ENCODE measurements around the gene UBE2F. TPM values are rescaled to one million over a fixed set of nuclear protein-coding genes. Genes with fewer than 3 reads are reported as not detected.
A peak's percentile ranks its signal among the peaks of the same experiment; 100 is the strongest.

The UBE2F gene
- total RNA-seq, 1 experiment from 2014 or later = 62.1 TPM

GRCh38 chr2:237944302-237944701 lies 22.5 kb upstream of the UBE2F start:
- H3K9me3 Mint-ChIP-seq = peaks cover 25 to 35% of the 10 kb centered on the region in 2 experiments
- Histone ChIP-seq H4K5ac (ENCODE audit: insufficient read length, low read depth, low read length) (no peak overlapping the region), H3K18ac (ENCODE audit: insufficient read length, low read depth, low read length) (no peak overlapping the region), H4K8ac (replicated peaks; ENCODE audit: insufficient read length, low read depth, low read length) (no peak overlapping the region), H2BK20ac (ENCODE audit: low read depth, low read length, poor library complexity, severe bottlenecking) (no peak overlapping the region), H2BK5ac (ENCODE audit: insufficient read length, low read length) (no peak overlapping the region), H2BK12ac (ENCODE audit: insufficient read length, low read depth, low read length) (no peak overlapping the region), H2BK120ac (ENCODE audit: low read depth, low read length, poor library complexity, severe bottlenecking) (no peak overlapping the region), H3K14ac (ENCODE audit: insufficient read depth, low read length) (no peak overlapping the region), H3K9me3 (ENCODE audit: control insufficient read depth, low read depth, low read length) (peaks cover 14% of the 10 kb centered on the region), H4K91ac (ENCODE audit: insufficient read length, low read depth, low read length) (no peak overlapping the region), H4K20me1 (ENCODE audit: control insufficient read depth, insufficient read depth, insufficient read length) (no peaks in the 10 kb centered on the region), H3K4me2 (ENCODE audit: insufficient read depth, insufficient read length, low read length) (no peak overlapping the region), H3K79me2 (ENCODE audit: insufficient read depth, low read length) (no peaks in the 10 kb centered on the region), H2AK5ac (ENCODE audit: insufficient read length, low read length) (no peak overlapping the region), H3T11ph (ENCODE audit: low read length) (no peak overlapping the region), H2BK15ac (ENCODE audit: low read depth, low read length) (no peak overlapping the region), H2AFZ (ENCODE audit: low read length) (no peak overlapping the region), H3K9ac (ENCODE audit: extremely low read depth, insufficient read length, low read length) (no peak overlapping the region), H3K56ac (ENCODE audit: insufficient read length, low read depth, low read length) (no peak overlapping the region), H3K27ac (ENCODE audit: insufficient read length, low read depth, low read length) (no peak overlapping the region), H3K79me1 (ENCODE audit: insufficient read depth, low read depth, low read length, poor library complexity, severe bottlenecking) (no peaks in the 10 kb centered on the region), H3K4me1 (ENCODE audit: insufficient read depth, low read length) (no peaks in the 10 kb centered on the region; the same call in 1 of the 2 replicates), H3K27me3 (ENCODE audit: insufficient read depth, low read length) (no peaks in the 10 kb centered on the region), H3K4ac (ENCODE audit: low read depth, low read length) (no peak overlapping the region), H3K23ac (ENCODE audit: insufficient read length, low read depth, low read length) (no peak overlapping the region), H3K23me2 (ENCODE audit: insufficient read length, low read depth, low read length, poor library complexity, severe bottlenecking) (no peaks in the 10 kb centered on the region)
- H3K27me3 Mint-ChIP-seq (ENCODE audit: low read depth) = peaks cover 8% of the 10 kb centered on the region
- no peak overlapping the region for H3K4me3 Mint-ChIP-seq
- DNase-seq = no peak
- no CpG with 5 or more reads among the region's 4 CpGs for WGBS (ENCODE audit: extremely low coverage, insufficient read length, low lambda C conversion rate)
- H3K36me3 Mint-ChIP-seq (ENCODE audit: insufficient read depth in 1 of 3, low read depth in 3 of 3) = peaks cover 0 to 17% (median 13%) of the 10 kb centered on the region in 3 experiments; a peak in 6 of 7 replicates
- peaks cover 9 to 11% of the 10 kb centered on the region in 2 experiments for H3K4me1 Mint-ChIP-seq
- H3K27ac Mint-ChIP-seq = 0 out of 7 replicates have a peak overlapping the region, but pooled peaks of 1 of the 3 experiments have one; percentile 2
- no peak for TF ChIP-seq CTCF (conservative IDR thresholded peaks at IDR 0.05)

Measured in H9 (cell line).